ENCODE data around the gene ARSG. TPM values are rescaled to one million over a fixed set of nuclear protein-coding genes. Genes with fewer than 3 reads are reported as not detected.
"Not testable (repeated sequence)": the region's sequence is repeated elsewhere in the genome, so short reads cannot be mapped to it uniquely, and the experiment has no call there.

ARSG gene
- total and polyA plus RNA-seq, 9 of the 15 experiments (the other 6 are each of a cell fraction or from before 2014, with no cell fraction given) = 1.0 to 5.6 (median 1.8) TPM

- peaks cover 0 to 13% of the 10 kb centered on the region in 2 experiments; a peak in 3 of 5 replicates for H3K4me1 ChIP-seq (replicated peaks in 1 of 2; ENCODE audit: control insufficient read depth in 2 of 2, insufficient read depth in 2 of 2, low read length in 2 of 2)
- peak; percentile 63 for ATAC-seq
- not testable (repeated sequence) for BruUV-seq (replicated peaks)
Observed at GRCh38 chr17:68258890-68259647, 32.2 kb upstream of the ARSG start.

GRCh38 chr17:68259648-68259951, 31.7 kb upstream of the ARSG start:
- H3K9ac ChIP-seq (ENCODE audit: insufficient read depth in 1 of 2, low read depth in 2 of 2, low read length in 2 of 2); ATAC-seq; H2AFZ ChIP-seq (ENCODE audit: low read depth, low read length); H3K4me1 ChIP-seq (replicated peaks in 1 of 2; ENCODE audit: control insufficient read depth in 2 of 2, insufficient read depth in 2 of 2, low read length in 2 of 2); H3K4me3 ChIP-seq; H3K36me3 ChIP-seq (ENCODE audit: control insufficient read depth, insufficient read depth, low read length); H3K27me3 ChIP-seq (ENCODE audit: control insufficient read depth in 2 of 2, insufficient read depth in 2 of 2, low read length in 2 of 2); POLR2A ChIA-PET; H3K9me1 ChIP-seq (ENCODE audit: control insufficient read depth, insufficient read depth, low read length); H3K4me2 ChIP-seq (ENCODE audit: insufficient read depth, low read length); H3K9me3 ChIP-seq (replicated peaks; ENCODE audit: control insufficient read depth, insufficient read depth, low read depth, low read length); H4K20me1 ChIP-seq (replicated peaks; ENCODE audit: control insufficient read depth, insufficient read depth, low read length); intact Hi-C loops (cut with micrococcal nuclease); DNase-seq (ENCODE audit: extremely low read depth in 1 of 4, low spot score in 3 of 4); H3K27ac ChIP-seq (ENCODE audit: extremely low read depth, low read depth, low read length); H3K79me2 ChIP-seq (ENCODE audit: control insufficient read depth, insufficient read depth, low read length); BruUV-seq (replicated peaks); CTCF ChIA-PET (ENCODE audit: low intra/inter-chr PET ratio): not testable (repeated sequence)
- peak; percentile 75 for FAIRE-seq
- 21% methylated on average over 3 of the region's 3 CpGs for whole genome bisulfite sequencing (ENCODE audit: insufficient coverage, low coverage, missing lambda C conversion rate)
- in situ Hi-C loops (cut with MboI) = loop anchor here (25.0 kb wide), 1 partner anchor 503 kb away; no protein-coding TSS in a partner anchor

More at GRCh38 chr17:68258890-68259647, 32.2 kb upstream of the ARSG start:
- H3K36me3 ChIP-seq (ENCODE audit: control insufficient read depth, insufficient read depth, low read length); H3K4me3 ChIP-seq; H3K27me3 ChIP-seq (ENCODE audit: control insufficient read depth in 2 of 2, insufficient read depth in 2 of 2, low read length in 2 of 2); POLR2A ChIA-PET; H3K79me2 ChIP-seq (ENCODE audit: control insufficient read depth, insufficient read depth, low read length); H3K9me3 ChIP-seq (replicated peaks; ENCODE audit: control insufficient read depth, insufficient read depth, low read depth, low read length); H3K9me1 ChIP-seq (ENCODE audit: control insufficient read depth, insufficient read depth, low read length); intact Hi-C loops (cut with micrococcal nuclease); H3K27ac ChIP-seq (ENCODE audit: extremely low read depth, low read depth, low read length); H3K4me2 ChIP-seq (ENCODE audit: insufficient read depth, low read length); H3K9ac ChIP-seq (ENCODE audit: insufficient read depth in 1 of 2, low read depth in 2 of 2, low read length in 2 of 2); H2AFZ ChIP-seq (ENCODE audit: low read depth, low read length); CTCF ChIA-PET (ENCODE audit: low intra/inter-chr PET ratio); DNase-seq (ENCODE audit: extremely low read depth in 1 of 4, low spot score in 3 of 4); H4K20me1 ChIP-seq (replicated peaks; ENCODE audit: control insufficient read depth, insufficient read depth, low read length): not testable (repeated sequence)
- in situ Hi-C loops (cut with MboI) = loop anchor here (25.0 kb wide), 1 partner anchor 503 kb away; no protein-coding TSS in a partner anchor
- peak; percentile 75 for FAIRE-seq
- 83% methylated on average over 11 of the region's 44 CpGs for WGBS (ENCODE audit: insufficient coverage, low coverage, missing lambda C conversion rate)
